ENCODE measurements around the gene OR10Z1.

OR10Z1 gene

GRCh38 chr1:158604968-158605367, at the start of gene OR10Z1:
Gene OR10Z1 (plus strand): TSS chr1:158605268. CDS start chr1:158606439, 1,171 bp downstream.
- no peak for DNase-seq (ENCODE audit: low read depth in 2 of 2)

- no peak for DNase-seq (ENCODE audit: low read depth in 2 of 2)
Measured at GRCh38 chr1:158559696-158560095, 45.4 kb upstream of the OR10Z1 start.

- DNase-seq (ENCODE audit: low read depth in 2 of 2) = no peak
Measured at GRCh38 chr1:158563853-158564252, 41.2 kb upstream of the OR10Z1 start.

- DNase-seq (ENCODE audit: low read depth in 2 of 2) = no peak
Measured at GRCh38 chr1:158564608-158565007, 40.5 kb upstream of the OR10Z1 start.

- no peak for DNase-seq (ENCODE audit: low read depth in 2 of 2)
Measured at GRCh38 chr1:158570480-158570879, 34.6 kb upstream of the OR10Z1 start, which contains the start of gene OR6P1. Gene OR6P1 (minus strand): TSS chr1:158570580. CDS start chr1:158563604, 6,976 bp downstream.

- DNase-seq (ENCODE audit: low read depth in 2 of 2) = no peak
Measured at GRCh38 chr1:158572226-158572625, 32.8 kb upstream of the OR10Z1 start.

GRCh38 chr1:158577561-158577960, 27.5 kb upstream of the OR10Z1 start:
- DNase-seq (ENCODE audit: low read depth in 2 of 2) = no peak

- DNase-seq (ENCODE audit: low read depth in 2 of 2) = no peak
Measured at GRCh38 chr1:158579733-158580132, 25.3 kb upstream of the OR10Z1 start, which contains the start of gene OR10X1. Gene OR10X1 (minus strand): TSS chr1:158579899. CDS start chr1:158579899, 0 bp downstream.

- DNase-seq (ENCODE audit: low read depth in 2 of 2) = no peak
Measured at GRCh38 chr1:158583962-158584361, 21.1 kb upstream of the OR10Z1 start.

- DNase-seq (ENCODE audit: low read depth in 2 of 2) = no peak
Measured at GRCh38 chr1:158586942-158587341, 18.1 kb upstream of the OR10Z1 start.

- DNase-seq (ENCODE audit: low read depth in 2 of 2) = no peak
Measured at GRCh38 chr1:158600735-158601134, 4.3 kb upstream of the OR10Z1 start.

- DNase-seq (ENCODE audit: low read depth in 2 of 2) = no peak
Measured at GRCh38 chr1:158607296-158607695, 2.2 kb downstream of the OR10Z1 start.

GRCh38 chr1:158611916-158612315, 6.8 kb downstream of the OR10Z1 start:
- DNase-seq (ENCODE audit: low read depth in 2 of 2) = no peak

GRCh38 chr1:158613764-158614163, 8.7 kb downstream of the OR10Z1 start:
- DNase-seq (ENCODE audit: low read depth in 2 of 2) = no peak

- DNase-seq (ENCODE audit: low read depth in 2 of 2) = no peak
Measured at GRCh38 chr1:158638146-158638545, 33.1 kb downstream of the OR10Z1 start.

- DNase-seq (ENCODE audit: low read depth in 2 of 2) = no peak
Measured at GRCh38 chr1:158638904-158639303, 33.8 kb downstream of the OR10Z1 start.

- DNase-seq (ENCODE audit: low read depth in 2 of 2) = no peak
Measured at GRCh38 chr1:158644449-158644848, 39.4 kb downstream of the OR10Z1 start.

- no peak for DNase-seq (ENCODE audit: low read depth in 2 of 2)
Measured at GRCh38 chr1:158646465-158646864, 41.4 kb downstream of the OR10Z1 start.

- DNase-seq (ENCODE audit: low read depth in 2 of 2) = no peak
Measured at GRCh38 chr1:158649052-158649451, 44.0 kb downstream of the OR10Z1 start.

- no peak for DNase-seq (ENCODE audit: low read depth in 2 of 2)
Measured at GRCh38 chr1:158652721-158653334, 47.8 kb downstream of the OR10Z1 start.

GRCh38 chr1:158654086-158654485, 49.0 kb downstream of the OR10Z1 start:
- no peak for DNase-seq (ENCODE audit: low read depth in 2 of 2)

GRCh38 chr1:158654571-158654970, 49.5 kb downstream of the OR10Z1 start:
- no peak for DNase-seq (ENCODE audit: low read depth in 2 of 2)
